Esophagus (tissue), 2 donors: ENCODE measurements around the gene KCND2. TPM values are rescaled to one million over a fixed set of nuclear protein-coding genes. Genes with fewer than 3 reads are reported as not detected.

Source experiments
- H3K27ac ChIP-seq, 2 donors: one replicate each; pipeline ENCODE4 v1.5.1; 2013; ENCODE audit warnings: low read depth in 2 of 2, mild to moderate bottlenecking in 2 of 2, inconsistent platforms in 1 of 2, low read length in 1 of 2, moderate library complexity in 1 of 2
- H3K27me3 ChIP-seq, 2 donors: one replicate each; pipeline ENCODE4 v1.6.1; 2013; ENCODE audit warnings: low read length in 2 of 2, control low read depth in 1 of 2, mild to moderate bottlenecking in 1 of 2; ENCODE audit not compliant: insufficient read depth in 2 of 2, control insufficient read depth in 1 of 2
- H3K36me3 ChIP-seq, 2 donors: one replicate each; pipeline ENCODE4 v1.6.1; 2013; ENCODE audit warnings: low read length in 1 of 2; ENCODE audit not compliant: control insufficient read depth in 2 of 2, insufficient read depth in 2 of 2
- H3K4me1 ChIP-seq, 2 donors: one replicate each; pipeline ENCODE4 v1.6.1; 2013; ENCODE audit warnings: low read length in 1 of 2; ENCODE audit not compliant: control insufficient read depth in 2 of 2, insufficient read depth in 2 of 2
- H3K4me3 ChIP-seq, 2 donors: one replicate each; pipeline ENCODE4 v1.5.1; 2013; ENCODE audit warnings: low read length in 2 of 2, mild to moderate bottlenecking in 2 of 2, low read depth in 1 of 2, moderate library complexity in 1 of 2
- H3K9me3 ChIP-seq, 2 donors: one replicate each; pipeline ENCODE4 v1.6.1; 2013; ENCODE audit warnings: mild to moderate bottlenecking in 2 of 2, low read depth in 1 of 2, low read length in 1 of 2, moderate library complexity in 1 of 2; ENCODE audit not compliant: control insufficient read depth in 2 of 2, insufficient read depth in 1 of 2
- WGBS, 2 donors: extraction: QIAGEN DNeasy Blood & Tissue Kit; methylation state at CpG; one replicate each; pipeline ENCODE4 v1.1.7; 2013; 5-methylcytosine and 5-hydroxymethylcytosine counted together
- polyA plus RNA-seq, 2 donors: library from polyadenylated mRNA; stranded (reverse); fragments of 200-250 nt; gene quantifications; one replicate each; pipeline ENCODE4 v1.2.3, GENCODE V29; 2013
- donor health status: healthy with polysubstance abuse.
- donor health status: Bipolar disorder and iron deficiency.

The KCND2 gene
- polyA plus RNA-seq, 2 donors, result 0.04 TPM; not detected in 1

- Histone ChIP-seq H3K9me3 (no peaks in the 10 kb centered on the region), H3K27me3 (peaks cover 0 to 2% of the 10 kb centered on the region in 2 donors), H3K36me3 (no peaks in the 10 kb centered on the region), H3K4me3 (no peak overlapping the region), H3K27ac (no peak overlapping the region), H3K4me1 (no peaks in the 10 kb centered on the region)
- WGBS, 2 donors, result 84 to 90% methylated on average over 2 of the region's 2 CpGs
Observed at GRCh38 chr7:120421151-120421651, 148.2 kb downstream of the KCND2 start.

DNA sequence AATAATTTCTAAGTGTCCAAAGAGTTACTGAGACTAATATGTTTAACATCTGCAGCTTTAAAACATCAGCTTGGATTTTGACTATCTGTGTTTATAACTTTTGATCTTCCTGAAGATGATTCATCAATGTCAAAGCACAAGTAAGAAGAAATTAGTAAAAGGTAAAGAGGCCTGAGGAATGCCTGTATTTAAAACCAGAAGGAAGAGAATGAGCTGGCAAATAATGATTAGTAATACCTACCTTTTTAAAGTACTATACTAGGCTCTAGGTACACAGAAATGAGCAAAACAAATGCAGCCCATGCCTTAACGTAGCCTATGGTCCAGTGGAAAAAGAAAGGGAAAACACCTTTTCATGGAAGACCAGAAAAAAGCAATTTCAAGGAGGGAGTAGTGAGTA is 158.0 kb downstream of the KCND2 start:
- no peaks in the 10 kb centered on the region for H3K36me3 ChIP-seq
- no peaks in the 10 kb centered on the region for H3K27me3 ChIP-seq
- no peaks in the 10 kb centered on the region for H3K9me3 ChIP-seq
- 52 to 55% methylated on average over 1 of the region's 1 CpG for WGBS, 2 donors
- no peak overlapping the region for H3K4me3 ChIP-seq
- H3K27ac ChIP-seq, result no peak overlapping the region
- H3K4me1 ChIP-seq, result no peaks in the 10 kb centered on the region

GRCh38 chr7:120436487-120437060 is 163.6 kb downstream of the KCND2 start:
- Histone ChIP-seq H3K27ac (no peak overlapping the region), H3K36me3 (no peaks in the 10 kb centered on the region), H3K4me1 (no peaks in the 10 kb centered on the region), H3K9me3 (no peaks in the 10 kb centered on the region), H3K27me3 (no peaks in the 10 kb centered on the region), H3K4me3 (no peak overlapping the region)
- 60 to 78% methylated on average over 1 of the region's 1 CpG for WGBS, 2 donors

- H3K4me3 ChIP-seq, result no peak overlapping the region
- no peak overlapping the region for H3K27ac ChIP-seq
- no peaks in the 10 kb centered on the region for H3K36me3 ChIP-seq
- no peaks in the 10 kb centered on the region for H3K27me3 ChIP-seq
- 26 to 27% methylated on average over 1 of the region's 1 CpG for WGBS, 2 donors
- H3K4me1 ChIP-seq, result no peaks in the 10 kb centered on the region
- no peaks in the 10 kb centered on the region for H3K9me3 ChIP-seq
Observed at GRCh38 chr7:120441850-120442249, 168.9 kb downstream of the KCND2 start.

DNA sequence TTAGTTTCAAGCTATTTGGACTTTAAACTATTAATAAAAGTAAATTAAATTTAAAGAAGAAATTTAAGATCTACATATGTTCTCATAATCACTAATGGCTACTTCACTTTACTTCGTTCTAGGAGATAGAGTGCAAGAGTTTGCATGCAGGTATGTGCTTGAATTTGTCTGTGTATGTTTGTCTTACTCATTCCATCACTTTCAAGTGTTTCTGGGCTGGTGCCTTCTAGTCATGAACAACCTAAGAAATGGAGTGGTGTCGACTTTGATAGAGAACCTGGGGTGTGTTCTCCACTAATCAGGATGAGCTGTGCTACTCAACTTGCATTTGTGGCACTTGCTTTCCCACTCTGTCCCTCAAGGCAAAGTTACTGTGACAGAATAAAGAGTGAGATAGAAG is 169.9 kb downstream of the KCND2 start:
- no peaks in the 10 kb centered on the region for H3K27me3 ChIP-seq
- H3K27ac ChIP-seq, result no peak overlapping the region
- WGBS, 2 donors, result 46 to 59% methylated on average over 2 of the region's 2 CpGs
- no peaks in the 10 kb centered on the region for H3K9me3 ChIP-seq
- H3K4me1 ChIP-seq, result no peaks in the 10 kb centered on the region
- H3K4me3 ChIP-seq, result no peak overlapping the region
- H3K36me3 ChIP-seq, result no peaks in the 10 kb centered on the region

GRCh38 chr7:120444650-120445049 is 171.7 kb downstream of the KCND2 start:
- H3K4me1 ChIP-seq, result no peaks in the 10 kb centered on the region
- H3K36me3 ChIP-seq, result no peaks in the 10 kb centered on the region
- no peaks in the 10 kb centered on the region for H3K27me3 ChIP-seq
- WGBS, 2 donors, result 47 to 56% methylated on average over 1 of the region's 1 CpG
- H3K27ac ChIP-seq, result no peak overlapping the region
- H3K9me3 ChIP-seq, result no peaks in the 10 kb centered on the region
- no peak overlapping the region for H3K4me3 ChIP-seq

GRCh38 chr7:120445276-120445675 is 172.3 kb downstream of the KCND2 start:
- WGBS, 2 donors, result 58 to 61% methylated on average over 2 of the region's 2 CpGs
- Histone ChIP-seq H3K36me3 (no peaks in the 10 kb centered on the region), H3K9me3 (no peaks in the 10 kb centered on the region)

DNA sequence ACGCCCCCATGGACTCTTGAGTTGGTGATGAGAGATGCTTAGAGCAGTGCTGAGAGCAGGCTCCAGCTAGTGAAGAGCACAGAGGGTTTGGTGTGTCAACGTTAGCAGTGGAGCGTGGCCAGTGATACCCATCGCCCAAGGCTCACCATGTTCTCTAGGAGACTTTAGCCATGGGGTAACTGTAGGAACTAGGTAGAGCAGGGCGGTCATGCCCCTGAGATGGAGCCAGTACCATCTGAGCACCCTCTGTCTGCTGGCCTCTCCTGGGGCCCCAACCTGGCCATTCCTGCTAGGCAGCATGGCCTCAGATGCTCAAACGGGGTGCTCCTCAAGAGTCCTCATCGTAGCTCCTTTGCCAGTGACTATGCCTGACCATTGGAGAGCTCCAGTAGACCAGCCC is 179.7 kb downstream of the KCND2 start:
- Histone ChIP-seq H3K36me3 (no peaks in the 10 kb centered on the region), H3K4me3 (no peak overlapping the region), H3K9me3 (peaks cover 5 to 8% of the 10 kb centered on the region in 2 donors), H3K27me3 (no peaks in the 10 kb centered on the region), H3K27ac (no peak overlapping the region), H3K4me1 (no peaks in the 10 kb centered on the region)
- WGBS, 2 donors, result 75 to 87% methylated on average over 7 of the region's 7 CpGs

More at GRCh38 chr7:120445276-120445675, 172.3 kb downstream of the KCND2 start:
- no peak overlapping the region for H3K4me3 ChIP-seq
- no peak overlapping the region for H3K27ac ChIP-seq
- H3K27me3 ChIP-seq, result no peaks in the 10 kb centered on the region
- H3K4me1 ChIP-seq, result no peaks in the 10 kb centered on the region

GRCh38 chr7:120456699-120457098 is 183.7 kb downstream of the KCND2 start:
- Histone ChIP-seq H3K27ac (no peak overlapping the region), H3K4me1 (no peaks in the 10 kb centered on the region), H3K36me3 (no peaks in the 10 kb centered on the region), H3K9me3 (peaks cover 5 to 8% of the 10 kb centered on the region in 2 donors), H3K27me3 (no peaks in the 10 kb centered on the region), H3K4me3 (no peak overlapping the region)
- WGBS, 2 donors, result 48 to 62% methylated on average over 1 of the region's 1 CpG

DNA sequence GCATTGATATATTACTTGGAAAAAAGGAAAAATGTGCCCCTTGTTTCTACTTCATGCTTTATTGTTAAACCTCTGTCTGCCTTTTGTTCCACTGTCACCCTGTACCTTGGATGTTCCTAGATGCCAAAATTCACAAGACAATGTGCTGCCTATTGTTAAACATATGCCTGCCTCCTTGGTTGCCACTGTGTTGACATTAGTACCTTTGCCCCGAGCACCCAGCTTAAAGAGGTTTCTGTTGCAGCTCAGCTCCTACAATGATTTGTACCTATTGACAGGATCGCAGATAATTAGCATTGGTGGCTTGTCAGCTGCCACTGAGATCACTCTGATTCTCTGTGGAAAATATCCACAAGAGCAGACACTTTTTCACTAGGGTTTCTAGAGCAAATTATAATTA is 188.0 kb downstream of the KCND2 start:
- Histone ChIP-seq H3K4me3 (no peak overlapping the region), H3K27ac (no peak overlapping the region), H3K9me3 (peaks cover 0 to 5% of the 10 kb centered on the region in 2 donors), H3K36me3 (no peaks in the 10 kb centered on the region), H3K27me3 (no peaks in the 10 kb centered on the region), H3K4me1 (no peaks in the 10 kb centered on the region)
- WGBS, 2 donors, result 37 to 45% methylated on average over 2 of the region's 2 CpGs
